GM18520 (cell line): ENCODE measurements around the gene RUFY3.
"Not testable (repeated sequence)": the region's sequence is repeated elsewhere in the genome, so short reads cannot be mapped to it uniquely, and the experiment has no call there.

Experiments
- ATAC-seq: cut with Tn5 transposase; IDR thresholded peaks from one replicate; pipeline ENCODE4 v1.9.1; 2021; ENCODE audit not compliant: unreplicated experiment

Gene RUFY3

GRCh38 chr4:70838666-70839588 is 117.2 kb downstream of the RUFY3 start:
- peak; percentile 34 for ATAC-seq

- ATAC-seq = peak; percentile 49
These were observed 117.9 kb downstream of the RUFY3 start, which contains the start of gene GRSF1 for GRCh38 chr4:70839589-70840093. Gene GRSF1, minus strand, starts transcription at chr4:70839890. Its CDS starts 63 bp downstream, at chr4:70839827.

- not testable (repeated sequence) for ATAC-seq
These were observed 118.4 kb downstream of the RUFY3 start for GRCh38 chr4:70840137-70840536.

GRCh38 chr4:70840631-70841030 is 118.9 kb downstream of the RUFY3 start:
- not testable (repeated sequence) for ATAC-seq

GRCh38 chr4:70841211-70841610 is 119.4 kb downstream of the RUFY3 start:
- ATAC-seq = no peak

GRCh38 chr4:70841951-70842350 is 120.2 kb downstream of the RUFY3 start:
- ATAC-seq = no peak

- ATAC-seq = peak; percentile 44
These were observed 121.1 kb downstream of the RUFY3 start for GRCh38 chr4:70842761-70843435.

GRCh38 chr4:70844180-70844579 is 122.4 kb downstream of the RUFY3 start:
- ATAC-seq = no peak

GRCh38 chr4:70849291-70849690 is 127.5 kb downstream of the RUFY3 start:
- ATAC-seq = no peak

GRCh38 chr4:70855464-70855863 is 133.7 kb downstream of the RUFY3 start:
- no peak for ATAC-seq
